Activated CD4-positive, alpha-beta T cell treated with anti-CD3 and anti-CD28 coated beads, Interleukin-2, amount 10 ng/mL, durations not matched to agents 7 days and 5 days (primary cell): Measurements from ENCODE around the gene UBTD2. TPM values are rescaled to one million over a fixed set of nuclear protein-coding genes. Genes with fewer than 3 reads are reported as not detected.

Experiments used
- CTCF ChIA-PET: fragments of 350-600 bp; sonication (Branson Sonifier 250); formaldehyde crosslinking; loops from one replicate; lab custom pipeline; 2021; ENCODE audit warnings: antibody characterized with exemption; lab: Charles Lee
- POLR2A ChIA-PET: fragments of 350-600 bp; sonication (Branson Sonifier 250); formaldehyde crosslinking; loops from one replicate; lab custom pipeline; 2021; ENCODE audit warnings: antibody characterized with exemption; lab: Charles Lee
- DNase-seq: peaks from one replicate; pipeline ENCODE4 v3.0.0-alpha.2; 2020
- H3K27ac Mint-ChIP-seq: one replicate; pipeline ENCODE4 v1.8.0; 2021; ENCODE audit warnings: mild to moderate bottlenecking, moderate library complexity, mixed read lengths
- H3K27me3 Mint-ChIP-seq: one replicate; pipeline ENCODE4 v1.8.0; 2021; ENCODE audit warnings: mixed read lengths
- H3K36me3 Mint-ChIP-seq: one replicate; pipeline ENCODE4 v1.8.0; 2021; ENCODE audit warnings: low read depth, mixed read lengths
- H3K4me1 Mint-ChIP-seq: one replicate; pipeline ENCODE4 v1.8.0; 2021; ENCODE audit warnings: mixed read lengths
- H3K4me3 Mint-ChIP-seq: one replicate; pipeline ENCODE4 v1.8.0; 2021; ENCODE audit warnings: mild to moderate bottlenecking, moderate library complexity, mixed read lengths
- H3K9me3 Mint-ChIP-seq: one replicate; pipeline ENCODE4 v1.8.0; 2021; ENCODE audit warnings: mixed read lengths
- total RNA-seq, 2 experiments: library from RNA; stranded (reverse); gene quantifications; one replicate each; pipeline ENCODE4 v1.2.3, GENCODE V29; 2021

The UBTD2 gene
- total RNA-seq, 2 experiments from 2014 or later: 10.3 to 11.5 TPM

DNA sequence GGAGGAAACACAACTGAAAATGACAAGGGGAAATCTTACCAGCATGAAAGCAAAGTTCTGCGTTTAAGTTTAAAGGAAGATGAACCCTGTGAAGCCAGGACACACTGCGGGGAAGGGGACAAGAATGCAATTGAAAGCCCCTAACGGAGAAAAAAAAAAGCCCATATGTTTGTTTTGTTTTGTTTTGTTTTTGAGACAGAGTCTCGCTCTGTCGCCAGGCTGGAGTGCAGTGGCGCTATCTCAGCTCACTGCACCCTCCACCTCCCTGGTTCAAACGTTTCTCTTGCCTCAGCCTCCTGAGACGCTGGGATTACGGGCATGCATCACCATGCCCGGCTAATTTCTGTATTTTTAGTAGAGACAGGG, 98.5 kb downstream of the UBTD2 start:
- H3K4me1 Mint-ChIP-seq: peaks cover 53% of the 10 kb centered on the region
- H3K27ac Mint-ChIP-seq: peak overlapping the region; percentile 96
- ChIA-PET POLR2A (interaction anchor here (1.8 to 6.1 kb wide), 2 partner anchors 11 to 74 kb away, joined by 5 to 44 read pairs; no protein-coding TSS in a partner anchor), CTCF (interaction anchor here (0.6 to 7.7 kb wide), 8 partner anchors 10 to 256 kb away, joined by 3 to 103 read pairs (median 5); no protein-coding TSS in a partner anchor)
- no peaks in the 10 kb centered on the region for H3K27me3 Mint-ChIP-seq
- peak overlapping the region; percentile 99 for H3K4me3 Mint-ChIP-seq
- peaks cover 62% of the 10 kb centered on the region for H3K36me3 Mint-ChIP-seq
- H3K9me3 Mint-ChIP-seq: no peaks in the 10 kb centered on the region
- DNase-seq: peak; percentile 27

DNA sequence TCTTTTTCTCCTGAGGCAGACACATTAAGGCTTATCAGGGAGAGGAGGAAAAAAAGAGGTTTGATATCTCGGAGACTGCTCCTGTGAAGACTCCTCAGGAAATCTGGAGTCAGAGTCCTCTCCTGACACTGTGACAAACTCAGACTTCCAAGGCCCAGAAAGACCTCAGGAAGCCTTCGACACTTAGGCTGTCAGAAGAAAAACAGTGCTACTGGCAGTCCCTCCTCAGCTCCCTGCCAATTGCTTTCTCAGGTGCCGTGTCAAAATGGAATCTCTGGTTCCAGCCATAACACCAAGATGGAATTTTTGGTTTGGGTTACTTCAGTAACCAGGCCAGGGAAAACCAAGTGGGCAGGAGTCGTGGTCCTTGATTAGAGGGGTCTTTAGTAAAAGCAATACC, 99.7 kb downstream of the UBTD2 start:
- peaks cover 60% of the 10 kb centered on the region for H3K4me1 Mint-ChIP-seq
- H3K36me3 Mint-ChIP-seq: peaks cover 69% of the 10 kb centered on the region
- H3K27me3 Mint-ChIP-seq: no peaks in the 10 kb centered on the region
- no peaks in the 10 kb centered on the region for H3K9me3 Mint-ChIP-seq
- DNase-seq: no peak
- POLR2A ChIA-PET: interaction anchor here (6.1 kb wide), 1 partner anchor 9 kb away, joined by 44 read pairs; no protein-coding TSS in a partner anchor
- CTCF ChIA-PET: interaction anchor here (0.6 to 7.7 kb wide), 5 partner anchors 9 to 802 kb away, joined by 3 to 103 read pairs (median 4); no protein-coding TSS in a partner anchor
- peak overlapping the region; percentile 99 for H3K4me3 Mint-ChIP-seq
- H3K27ac Mint-ChIP-seq: peak overlapping the region; percentile 96

DNA sequence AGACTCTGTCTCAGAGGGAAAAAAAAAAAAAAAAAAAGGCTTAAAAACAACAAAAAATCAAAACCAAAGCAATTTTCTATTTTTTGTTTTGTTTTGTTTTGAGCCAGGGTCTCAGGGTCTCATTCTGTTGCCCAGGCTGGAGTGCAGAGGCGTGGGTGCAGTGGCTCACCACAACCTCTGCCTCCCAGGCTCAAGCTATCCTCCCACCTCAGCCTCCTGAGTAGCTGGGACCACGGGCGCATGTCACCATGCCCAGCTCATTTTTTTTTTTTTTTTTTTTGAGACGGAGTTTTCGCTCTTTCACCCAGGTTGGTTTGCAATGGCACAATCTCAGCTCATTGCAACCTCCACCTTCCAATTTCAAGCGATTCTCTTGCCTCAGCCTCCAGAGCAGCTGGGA, 101.3 kb downstream of the UBTD2 start:
- POLR2A ChIA-PET: interaction anchor here (0.7 kb wide), 1 partner anchor 9 kb away, joined by 3 read pairs; no protein-coding TSS in a partner anchor
- Mint-ChIP-seq H3K4me1 (peaks cover 73% of the 10 kb centered on the region), H3K27me3 (no peaks in the 10 kb centered on the region), H3K4me3 (peak overlapping the region; percentile 16), H3K9me3 (no peaks in the 10 kb centered on the region), H3K36me3 (peaks cover 84% of the 10 kb centered on the region), H3K27ac (peak overlapping the region; percentile 95)
- no peak for DNase-seq
- CTCF ChIA-PET: interaction anchor here (0.7 to 1.8 kb wide), 3 partner anchors 41 to 271 kb away, joined by 3 to 5 read pairs (median 3); no protein-coding TSS in a partner anchor

DNA sequence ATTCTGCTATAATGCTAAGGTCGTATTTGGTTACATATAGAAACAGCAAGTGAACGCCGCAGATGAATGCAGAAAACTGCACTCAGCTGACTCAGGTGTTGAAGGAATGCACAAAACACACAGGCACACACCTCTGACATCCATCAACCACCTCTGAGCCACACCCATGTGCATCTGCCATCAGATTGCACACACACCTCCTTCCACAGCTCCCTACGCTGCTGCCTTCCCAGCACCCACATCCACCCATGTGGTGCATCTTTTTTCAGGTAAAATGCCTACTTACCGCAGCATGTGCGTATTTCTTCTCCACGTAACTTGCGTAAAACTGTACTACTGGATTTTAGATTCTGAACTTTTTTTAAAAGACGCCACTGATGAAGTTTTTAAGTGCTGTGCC, 102.6 kb downstream of the UBTD2 start:
- Mint-ChIP-seq H3K4me1 (peaks cover 86% of the 10 kb centered on the region), H3K27me3 (no peaks in the 10 kb centered on the region), H3K36me3 (peaks cover 81% of the 10 kb centered on the region), H3K27ac (peak overlapping the region; percentile 95), H3K9me3 (no peaks in the 10 kb centered on the region), H3K4me3 (peak overlapping the region; percentile 86)
- ChIA-PET CTCF (interaction anchor here (1.7 kb wide), 1 partner anchor 70 kb away, joined by 3 read pairs; no protein-coding TSS in a partner anchor), POLR2A (no interaction called here)
- peak; percentile 62 for DNase-seq

DNA sequence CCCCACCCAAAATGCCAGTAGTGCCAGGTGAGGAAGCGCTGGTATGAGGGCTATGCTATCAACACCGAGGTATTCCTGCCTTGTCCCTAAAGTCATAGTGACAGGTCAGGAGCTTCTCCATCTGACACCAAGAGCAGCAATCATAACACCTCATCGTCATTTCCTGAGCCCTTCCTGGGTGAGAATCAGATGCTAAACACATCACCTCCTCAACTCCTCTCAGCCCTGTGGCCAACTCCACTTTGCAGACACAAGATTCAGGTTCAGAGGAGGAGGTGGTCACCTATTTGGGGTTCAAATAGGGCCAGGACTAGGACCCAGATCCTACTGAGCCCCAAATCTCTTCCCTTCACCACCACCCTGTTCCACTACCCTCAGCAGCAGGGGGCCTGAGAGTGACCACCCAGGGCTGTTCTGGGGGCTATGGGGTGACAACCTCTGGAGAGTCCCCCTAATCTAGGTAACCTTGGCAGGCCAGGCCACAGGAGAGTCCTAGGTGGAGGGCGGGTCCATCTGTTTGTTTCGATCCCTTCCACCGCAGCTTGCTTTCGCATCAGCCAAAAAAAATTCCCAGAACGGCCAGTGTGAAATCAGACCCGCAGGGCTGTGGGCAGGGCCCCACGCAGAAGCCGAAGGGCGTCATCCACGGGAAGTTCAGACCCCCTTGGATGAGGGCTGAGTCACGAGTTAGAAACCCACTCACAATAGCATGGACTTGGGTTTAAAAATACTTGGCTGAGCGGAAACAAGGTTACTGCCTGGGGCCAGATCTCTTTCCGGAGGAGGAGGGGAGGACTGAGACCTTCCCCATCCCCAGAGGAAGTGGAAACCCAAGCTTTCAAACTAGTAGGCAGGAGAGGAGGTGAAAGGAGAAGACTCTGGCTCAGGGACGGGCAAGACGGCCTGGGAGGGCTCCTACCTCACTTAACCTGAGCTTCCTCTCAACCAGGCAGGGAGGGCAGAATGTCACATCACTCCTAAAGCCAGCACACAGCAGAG, 104.3 kb downstream of the UBTD2 start:
- ChIA-PET POLR2A (interaction anchor here (0.9 to 1.4 kb wide), 3 partner anchors 7 to 68 kb away, joined by 3 to 7 read pairs (median 4); no protein-coding TSS in a partner anchor), CTCF (interaction anchor here (0.6 to 11.0 kb wide), 10 partner anchors 7 to 168 kb away, joined by 3 to 103 read pairs (median 3); partner anchors contain the start of genes EFCAB9 and STK10)
- peaks cover 81% of the 10 kb centered on the region for H3K36me3 Mint-ChIP-seq
- peak; percentile 70 for DNase-seq
- peak overlapping the region; percentile 86 for H3K4me3 Mint-ChIP-seq
- H3K27me3 Mint-ChIP-seq: no peaks in the 10 kb centered on the region
- no peaks in the 10 kb centered on the region for H3K9me3 Mint-ChIP-seq
- H3K27ac Mint-ChIP-seq: peak overlapping the region; percentile 95
- peaks cover 82% of the 10 kb centered on the region for H3K4me1 Mint-ChIP-seq

DNA sequence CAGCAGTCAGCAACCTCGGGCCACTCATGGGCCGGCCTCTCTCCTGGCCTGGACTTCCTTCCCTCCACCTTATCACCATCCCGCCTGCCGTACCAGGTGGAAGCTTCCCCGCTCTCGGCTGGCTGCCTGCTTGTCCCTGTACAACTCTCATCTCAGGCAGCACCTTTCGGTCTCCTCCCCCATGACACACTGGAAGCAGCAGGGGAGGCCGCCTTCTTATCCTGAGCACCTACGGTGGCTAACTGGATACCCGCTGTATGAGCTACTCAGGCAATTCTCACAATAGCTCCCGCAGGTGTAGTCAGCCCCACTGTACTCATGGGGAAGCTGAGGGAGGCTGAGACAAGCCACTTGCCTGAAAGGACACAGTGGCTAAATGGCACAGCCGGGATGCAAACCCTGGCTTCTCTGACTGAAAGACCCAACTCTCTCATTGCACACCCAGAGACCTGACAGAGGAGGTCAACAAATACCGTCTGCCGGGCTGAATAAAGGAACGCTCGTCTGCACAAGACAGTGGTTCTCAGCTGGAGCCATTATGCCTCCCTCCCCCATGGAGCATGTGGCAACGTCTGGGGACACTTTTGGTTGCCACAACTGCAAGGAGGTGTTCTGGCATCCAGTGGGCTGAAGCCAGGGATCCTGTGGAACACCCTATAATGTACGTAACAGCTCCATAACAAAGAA, 105.1 kb downstream of the UBTD2 start:
- peaks cover 80% of the 10 kb centered on the region for H3K4me1 Mint-ChIP-seq
- peak; percentile 70 for DNase-seq
- H3K4me3 Mint-ChIP-seq: peak overlapping the region; percentile 86
- H3K27ac Mint-ChIP-seq: peak overlapping the region; percentile 95
- POLR2A ChIA-PET: interaction anchor here (1.2 kb wide), 1 partner anchor 8 kb away, joined by 7 read pairs; no protein-coding TSS in a partner anchor
- H3K36me3 Mint-ChIP-seq: peaks cover 79% of the 10 kb centered on the region
- CTCF ChIA-PET: interaction anchor here (0.6 to 11.0 kb wide), 6 partner anchors 8 to 167 kb away, joined by 3 to 103 read pairs (median 4); partner anchors contain the start of genes EFCAB9 and STK10
- H3K9me3 Mint-ChIP-seq: no peaks in the 10 kb centered on the region
- H3K27me3 Mint-ChIP-seq: no peaks in the 10 kb centered on the region

DNA sequence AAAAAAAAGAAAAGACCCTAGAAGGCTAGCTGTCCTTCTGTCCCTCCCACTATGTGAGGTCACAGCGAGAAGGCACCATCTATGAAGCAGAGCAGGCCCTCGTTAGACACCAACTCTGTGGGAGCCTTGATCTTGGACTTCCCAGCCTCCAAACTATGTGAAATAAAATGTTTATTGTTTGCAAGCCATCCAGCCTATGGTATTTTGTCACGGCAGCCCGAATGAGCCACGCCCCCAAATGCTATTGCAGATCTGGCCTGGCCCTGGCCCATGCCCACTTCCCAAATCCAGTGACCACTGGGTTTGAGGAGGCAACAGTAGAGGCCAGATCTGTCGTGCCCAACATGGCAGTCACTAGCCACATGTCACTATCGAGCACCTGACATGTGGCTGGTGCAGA, 106.4 kb downstream of the UBTD2 start:
- ChIA-PET CTCF (interaction anchor here (11.0 kb wide), 1 partner anchor 9 kb away, joined by 103 read pairs; the partner anchor contains the start of gene STK10), POLR2A (no interaction called here)
- no peaks in the 10 kb centered on the region for H3K27me3 Mint-ChIP-seq
- peaks cover 81% of the 10 kb centered on the region for H3K4me1 Mint-ChIP-seq
- no peaks in the 10 kb centered on the region for H3K9me3 Mint-ChIP-seq
- no peak for DNase-seq
- peaks cover 77% of the 10 kb centered on the region for H3K36me3 Mint-ChIP-seq
- H3K27ac Mint-ChIP-seq: peak overlapping the region; percentile 95
- peak overlapping the region; percentile 86 for H3K4me3 Mint-ChIP-seq

DNA sequence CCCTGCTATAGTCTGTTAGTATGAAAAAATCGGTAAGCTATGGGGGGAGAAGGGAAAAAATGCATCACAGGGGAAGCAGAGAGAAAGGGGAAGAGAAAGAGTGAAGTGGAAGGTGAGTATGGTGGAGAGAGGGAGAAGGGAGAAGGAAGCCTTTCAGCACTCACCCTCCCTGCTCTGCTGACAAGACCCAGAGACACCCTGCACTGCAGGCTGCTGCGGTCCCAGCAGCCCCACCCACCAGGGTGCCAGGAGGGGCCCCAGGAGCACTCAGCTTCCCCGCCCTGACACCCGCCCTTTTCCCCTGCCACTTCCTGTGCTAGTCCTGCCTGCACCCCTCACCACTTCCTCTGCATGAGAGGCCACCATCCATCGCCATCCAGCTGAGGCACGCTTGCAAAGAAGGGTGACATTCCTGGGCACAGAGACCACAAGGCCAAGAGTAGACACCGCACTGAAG, 108.3 kb downstream of the UBTD2 start:
- ChIA-PET POLR2A (interaction anchor here (0.6 to 3.5 kb wide), 4 partner anchors 11 to 216 kb away, joined by 3 to 44 read pairs (median 8); partner anchors contain the start of gene STK10), CTCF (interaction anchor here (0.6 to 11.0 kb wide), 14 partner anchors 11 to 118 kb away, joined by 3 to 103 read pairs (median 4); partner anchors contain the start of genes EFCAB9 and STK10)
- H3K4me3 Mint-ChIP-seq: peak overlapping the region; percentile 86
- no peaks in the 10 kb centered on the region for H3K27me3 Mint-ChIP-seq
- peaks cover 86% of the 10 kb centered on the region for H3K4me1 Mint-ChIP-seq
- peaks cover 83% of the 10 kb centered on the region for H3K36me3 Mint-ChIP-seq
- peak; percentile 96 for DNase-seq
- no peaks in the 10 kb centered on the region for H3K9me3 Mint-ChIP-seq
- peak overlapping the region; percentile 95 for H3K27ac Mint-ChIP-seq

DNA sequence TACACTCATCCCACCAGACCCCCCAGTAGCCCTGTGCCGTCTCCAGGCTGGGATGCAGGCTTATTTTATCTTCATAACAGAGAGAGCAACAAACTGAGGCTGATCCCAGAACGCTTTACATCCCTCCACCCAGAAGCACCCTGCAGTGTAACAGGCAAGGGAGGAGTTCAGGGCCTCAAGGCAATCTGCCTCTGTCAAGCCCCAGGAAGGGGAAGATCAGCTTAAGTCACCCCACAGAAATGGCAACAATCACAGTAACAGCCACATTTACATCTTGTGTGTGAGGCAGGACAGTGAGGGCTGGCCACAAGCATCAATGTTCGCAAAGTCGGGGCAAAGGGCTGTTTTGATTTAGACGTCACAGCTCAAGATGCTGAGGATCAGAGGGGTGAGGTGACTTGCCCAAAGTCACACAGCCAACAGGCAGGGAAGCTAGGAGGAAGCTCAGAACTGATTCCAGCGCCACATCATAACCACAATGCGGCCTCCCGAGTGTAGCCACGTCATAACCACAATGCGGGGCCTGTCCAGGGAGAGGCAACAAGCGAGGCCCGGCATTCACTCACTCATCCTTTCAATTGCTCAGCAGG, 109.9 kb downstream of the UBTD2 start:
- H3K27ac Mint-ChIP-seq: peak overlapping the region; percentile 95
- H3K36me3 Mint-ChIP-seq: peaks cover 89% of the 10 kb centered on the region
- ChIA-PET POLR2A (interaction anchor here (0.6 to 3.5 kb wide), 3 partner anchors 8 to 46 kb away, joined by 3 to 44 read pairs (median 3); partner anchors contain the start of gene STK10), CTCF (interaction anchor here (0.6 to 11.0 kb wide), 14 partner anchors 10 to 131 kb away, joined by 3 to 103 read pairs (median 4); partner anchors contain the start of gene STK10)
- H3K4me1 Mint-ChIP-seq: peaks cover 86% of the 10 kb centered on the region
- H3K9me3 Mint-ChIP-seq: no peaks in the 10 kb centered on the region
- H3K27me3 Mint-ChIP-seq: no peaks in the 10 kb centered on the region
- peak overlapping the region; percentile 86 for H3K4me3 Mint-ChIP-seq
- peak; percentile 76 for DNase-seq

DNA sequence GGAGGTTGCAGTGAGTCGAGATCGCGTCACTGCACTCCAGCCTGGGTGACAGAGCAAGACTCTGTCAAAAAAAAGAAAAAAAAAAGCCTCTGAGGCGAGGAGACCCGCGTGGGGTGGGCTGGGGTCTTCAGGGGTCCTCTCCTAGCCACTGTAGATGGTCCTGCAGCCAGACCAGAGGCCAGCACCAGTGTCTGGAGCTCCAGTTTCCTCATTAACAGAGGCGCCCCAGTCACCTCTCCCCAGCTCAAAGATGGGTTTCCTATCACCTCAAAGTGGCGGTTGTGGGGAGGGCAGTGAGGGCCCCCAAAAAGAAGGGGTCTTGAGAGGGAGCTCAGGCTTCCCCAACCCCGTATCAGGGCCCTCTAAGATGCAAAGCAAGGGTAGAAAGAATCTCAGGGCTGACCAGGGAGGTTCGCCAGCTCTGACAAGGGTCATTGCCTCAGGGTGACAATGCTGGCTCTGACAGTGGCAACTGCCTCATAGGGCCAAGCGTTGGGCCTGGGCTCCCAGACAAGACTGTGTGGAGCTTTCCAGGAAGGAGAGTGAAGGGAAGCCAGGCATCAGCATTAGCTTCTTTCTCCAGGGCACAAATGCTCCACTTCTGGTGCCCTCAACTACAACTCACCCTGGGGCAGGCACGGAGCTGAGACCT, 110.5 kb downstream of the UBTD2 start:
- peaks cover 88% of the 10 kb centered on the region for H3K36me3 Mint-ChIP-seq
- peak overlapping the region; percentile 86 for H3K4me3 Mint-ChIP-seq
- peak overlapping the region; percentile 95 for H3K27ac Mint-ChIP-seq
- ChIA-PET CTCF (interaction anchor here (0.8 to 11.0 kb wide), 11 partner anchors 14 to 131 kb away, joined by 3 to 103 read pairs (median 4); partner anchors contain the start of gene STK10), POLR2A (interaction anchor here (0.6 to 3.5 kb wide), 3 partner anchors 9 to 45 kb away, joined by 3 to 44 read pairs (median 3); partner anchors contain the start of gene STK10)
- no peak for DNase-seq
- no peaks in the 10 kb centered on the region for H3K9me3 Mint-ChIP-seq
- no peaks in the 10 kb centered on the region for H3K27me3 Mint-ChIP-seq
- H3K4me1 Mint-ChIP-seq: peaks cover 86% of the 10 kb centered on the region

DNA sequence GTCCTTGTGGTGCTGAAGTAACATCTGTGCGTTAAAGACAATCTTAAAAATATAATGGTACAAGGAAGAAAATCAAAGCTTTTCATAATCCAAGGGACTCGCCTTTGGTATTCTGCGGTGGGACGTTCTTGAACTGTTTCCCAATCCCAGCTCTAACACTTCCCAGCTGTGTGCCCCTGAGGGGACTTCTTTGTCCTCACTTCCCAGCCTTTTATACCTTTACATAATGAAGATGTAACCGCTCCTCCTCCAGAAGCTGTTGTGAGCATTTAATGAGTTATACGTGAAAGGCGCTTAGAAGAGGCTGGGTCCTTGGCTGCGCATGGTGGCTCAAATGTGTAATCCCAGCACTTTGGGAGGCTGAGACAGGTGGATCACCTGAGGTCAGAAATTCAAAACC, 112.4 kb downstream of the UBTD2 start:
- Mint-ChIP-seq H3K4me3 (peak overlapping the region; percentile 19), H3K9me3 (no peaks in the 10 kb centered on the region), H3K4me1 (peaks cover 84% of the 10 kb centered on the region), H3K27me3 (no peaks in the 10 kb centered on the region), H3K36me3 (peaks cover 85% of the 10 kb centered on the region), H3K27ac (no peak overlapping the region)
- CTCF ChIA-PET: interaction anchor here (1.4 to 11.0 kb wide), 3 partner anchors 9 to 56 kb away, joined by 4 to 103 read pairs (median 7); partner anchors contain the start of gene STK10
- POLR2A ChIA-PET: no interaction called here
- no peak for DNase-seq
